GM10248 (cell line): ENCODE data around the gene TXNDC9.
"Not testable (repeated sequence)": the region's sequence is repeated elsewhere in the genome, so short reads cannot be mapped to it uniquely, and the experiment has no call there.

Source experiments
- CTCF ChIA-PET: fragments of 300-600 bp; sonication (Branson Sonifier 250); formaldehyde crosslinking; extraction: SDS; loops from one replicate; lab custom pipeline; 2021; ENCODE audit warnings: antibody characterized with exemption; lab: Yijun Ruan, JAX
- POLR2A ChIA-PET: fragments of 350-650 bp; sonication (Branson Sonifier 250); formaldehyde crosslinking; extraction: SDS; loops from one replicate; lab custom pipeline; 2020; ENCODE audit warnings: antibody characterized with exemption; lab: Yijun Ruan, JAX
- DNase-seq: peaks from one replicate; pipeline ENCODE4 v3.0.0; 2012; ENCODE audit errors: extremely low spot score
- TF ChIP-seq, protein P1 (sequence below): IDR thresholded peaks from 2 replicates; pipeline ENCODE4 v1.5.1; 2012; ENCODE audit warnings: mild to moderate bottlenecking, low read depth; ENCODE audit errors: extremely low read depth, missing control alignments, control extremely low read depth

Gene TXNDC9

GRCh38 chr2:99285526-99285925 lies 50.6 kb downstream of the TXNDC9 start:
- POLR2A ChIA-PET, result no interaction called here
- TF ChIP-seq, protein P1, sequence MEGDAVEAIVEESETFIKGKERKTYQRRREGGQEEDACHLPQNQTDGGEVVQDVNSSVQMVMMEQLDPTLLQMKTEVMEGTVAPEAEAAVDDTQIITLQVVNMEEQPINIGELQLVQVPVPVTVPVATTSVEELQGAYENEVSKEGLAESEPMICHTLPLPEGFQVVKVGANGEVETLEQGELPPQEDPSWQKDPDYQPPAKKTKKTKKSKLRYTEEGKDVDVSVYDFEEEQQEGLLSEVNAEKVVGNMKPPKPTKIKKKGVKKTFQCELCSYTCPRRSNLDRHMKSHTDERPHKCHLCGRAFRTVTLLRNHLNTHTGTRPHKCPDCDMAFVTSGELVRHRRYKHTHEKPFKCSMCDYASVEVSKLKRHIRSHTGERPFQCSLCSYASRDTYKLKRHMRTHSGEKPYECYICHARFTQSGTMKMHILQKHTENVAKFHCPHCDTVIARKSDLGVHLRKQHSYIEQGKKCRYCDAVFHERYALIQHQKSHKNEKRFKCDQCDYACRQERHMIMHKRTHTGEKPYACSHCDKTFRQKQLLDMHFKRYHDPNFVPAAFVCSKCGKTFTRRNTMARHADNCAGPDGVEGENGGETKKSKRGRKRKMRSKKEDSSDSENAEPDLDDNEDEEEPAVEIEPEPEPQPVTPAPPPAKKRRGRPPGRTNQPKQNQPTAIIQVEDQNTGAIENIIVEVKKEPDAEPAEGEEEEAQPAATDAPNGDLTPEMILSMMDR, result no peak
- CTCF ChIA-PET, result no interaction called here
- no peak for DNase-seq

GRCh38 chr2:99279969-99280695 lies 56.0 kb downstream of the TXNDC9 start:
- no peak for DNase-seq
- ChIA-PET CTCF (no interaction called here), POLR2A (no interaction called here)
- TF ChIP-seq, protein P1, result no peak

DNA sequence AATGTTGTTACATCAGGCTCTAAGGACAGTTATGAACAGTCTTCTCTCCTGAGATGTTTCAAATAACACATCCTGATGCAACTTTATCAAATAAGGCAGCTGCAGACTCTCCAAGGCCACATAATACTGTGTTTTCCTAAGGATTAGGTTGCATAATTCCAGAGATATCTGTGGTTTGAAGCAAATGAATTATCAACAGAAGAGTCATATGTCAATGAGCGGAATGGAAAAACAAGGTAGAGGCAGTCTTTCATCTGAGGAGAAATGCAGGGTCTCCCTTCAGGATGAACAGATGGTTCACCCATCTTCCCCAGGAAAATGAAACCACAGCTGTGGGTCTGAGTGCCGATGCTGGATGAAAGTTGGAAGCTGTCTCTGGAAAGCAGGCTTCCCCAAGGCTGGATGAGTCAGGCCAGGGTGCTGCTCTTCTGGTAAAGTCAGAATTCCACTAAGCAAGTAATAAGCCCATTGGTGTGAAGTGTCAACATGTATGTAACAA lies 57.3 kb downstream of the TXNDC9 start:
- POLR2A ChIA-PET, result no interaction called here
- TF ChIP-seq, protein P1, result no peak
- CTCF ChIA-PET, result no interaction called here
- DNase-seq, result no peak

GRCh38 chr2:99278195-99278765 lies 57.9 kb downstream of the TXNDC9 start:
- DNase-seq, CTCF ChIA-PET, POLR2A ChIA-PET: not testable (repeated sequence)

DNA sequence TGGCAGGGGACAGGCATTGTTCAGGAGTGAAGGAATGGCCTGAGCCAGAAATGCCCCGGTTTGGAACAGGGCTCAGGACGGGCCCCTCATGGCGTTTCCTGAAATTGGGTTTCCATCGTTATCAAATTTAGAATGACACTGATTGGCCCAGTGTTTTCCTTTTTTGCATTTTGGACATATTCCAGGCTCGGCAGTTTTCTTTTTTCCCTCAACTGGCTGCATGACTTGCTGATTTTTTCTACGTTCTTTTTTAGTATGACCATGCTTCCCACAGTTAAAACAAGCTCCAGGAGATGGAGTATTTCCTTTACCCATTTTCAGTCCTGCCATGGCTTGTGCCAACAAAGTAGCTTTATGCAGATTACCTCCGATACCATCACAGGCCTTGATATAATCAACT lies 60.3 kb downstream of the TXNDC9 start:
- TF ChIP-seq, protein P1, result no peak
- CTCF ChIA-PET, result interaction anchor here (1.0 kb wide), 1 partner anchor 62 kb away, joined by 3 read pairs; no protein-coding TSS in a partner anchor
- no peak for DNase-seq
- POLR2A ChIA-PET, result no interaction called here
